ENCODE results near the gene DCC.

GRCh38 chr18:53551868-53552426 lies 1212.0 kb downstream of the DCC start:
- TF ChIP-seq, protein P1, sequence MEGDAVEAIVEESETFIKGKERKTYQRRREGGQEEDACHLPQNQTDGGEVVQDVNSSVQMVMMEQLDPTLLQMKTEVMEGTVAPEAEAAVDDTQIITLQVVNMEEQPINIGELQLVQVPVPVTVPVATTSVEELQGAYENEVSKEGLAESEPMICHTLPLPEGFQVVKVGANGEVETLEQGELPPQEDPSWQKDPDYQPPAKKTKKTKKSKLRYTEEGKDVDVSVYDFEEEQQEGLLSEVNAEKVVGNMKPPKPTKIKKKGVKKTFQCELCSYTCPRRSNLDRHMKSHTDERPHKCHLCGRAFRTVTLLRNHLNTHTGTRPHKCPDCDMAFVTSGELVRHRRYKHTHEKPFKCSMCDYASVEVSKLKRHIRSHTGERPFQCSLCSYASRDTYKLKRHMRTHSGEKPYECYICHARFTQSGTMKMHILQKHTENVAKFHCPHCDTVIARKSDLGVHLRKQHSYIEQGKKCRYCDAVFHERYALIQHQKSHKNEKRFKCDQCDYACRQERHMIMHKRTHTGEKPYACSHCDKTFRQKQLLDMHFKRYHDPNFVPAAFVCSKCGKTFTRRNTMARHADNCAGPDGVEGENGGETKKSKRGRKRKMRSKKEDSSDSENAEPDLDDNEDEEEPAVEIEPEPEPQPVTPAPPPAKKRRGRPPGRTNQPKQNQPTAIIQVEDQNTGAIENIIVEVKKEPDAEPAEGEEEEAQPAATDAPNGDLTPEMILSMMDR (IDR thresholded peaks at IDR 0.05; ENCODE audit: low read depth, low read length, poor library complexity, severe bottlenecking) = no peak
- TF ChIP-seq EZH2phosphoT487 (IDR thresholded peaks at IDR 0.05; ENCODE audit: borderline replicate concordance, low read length) = no peak
